ENCODE data around the gene FRMD3.

Gene FRMD3

GRCh38 chr9:83385317-83385716, 152.9 kb downstream of the FRMD3 start:
- no peak overlapping the region for H3K4me3 ChIP-seq (ENCODE audit: low read depth, low read length)
- no peak for TF ChIP-seq CTCF (IDR thresholded peaks at IDR 0.05; ENCODE audit: low read depth, low read length)
- peak; percentile 22 for DNase-seq

GRCh38 chr9:83384214-83384613, 154.0 kb downstream of the FRMD3 start:
- Histone ChIP-seq H3K27me3 (no peaks in the 10 kb centered on the region), H3K9me3 (no peaks in the 10 kb centered on the region; the same call in 1 of the 2 replicates), H3K4me1 (peaks cover 24% of the 10 kb centered on the region), H3K36me3 (peaks cover 1% of the 10 kb centered on the region), H3K4me3 (ENCODE audit: low read depth, low read length) (no peak overlapping the region)
- no peak for TF ChIP-seq CTCF (IDR thresholded peaks at IDR 0.05; ENCODE audit: low read depth, low read length)
- DNase-seq, result peak; percentile 87

More at GRCh38 chr9:83385317-83385716, 152.9 kb downstream of the FRMD3 start:
- no peaks in the 10 kb centered on the region; the same call in 1 of the 2 replicates for H3K9me3 ChIP-seq
- no peaks in the 10 kb centered on the region for H3K27me3 ChIP-seq
- H3K4me1 ChIP-seq, result peaks cover 27% of the 10 kb centered on the region
- H3K36me3 ChIP-seq, result peaks cover 5% of the 10 kb centered on the region; the same call in 1 of the 2 replicates

- H3K4me3 ChIP-seq (ENCODE audit: low read depth, low read length), result no peak overlapping the region
- DNase-seq, result no peak
- no peaks in the 10 kb centered on the region; the same call in none of the 2 replicates for H3K36me3 ChIP-seq
- peaks cover 24% of the 10 kb centered on the region for H3K4me1 ChIP-seq
- no peak for TF ChIP-seq CTCF (IDR thresholded peaks at IDR 0.05; ENCODE audit: low read depth, low read length)
- H3K27me3 ChIP-seq, result no peaks in the 10 kb centered on the region
- H3K9me3 ChIP-seq, result no peaks in the 10 kb centered on the region; the same call in 1 of the 2 replicates
Observed at GRCh38 chr9:83383034-83383433, 155.2 kb downstream of the FRMD3 start.

- no peak for DNase-seq
- Histone ChIP-seq H3K36me3 (no peaks in the 10 kb centered on the region; the same call in none of the 2 replicates), H3K4me1 (peaks cover 24% of the 10 kb centered on the region), H3K4me3 (ENCODE audit: low read depth, low read length) (no peak overlapping the region), H3K27me3 (no peaks in the 10 kb centered on the region), H3K9me3 (no peaks in the 10 kb centered on the region; the same call in 1 of the 2 replicates)
- TF ChIP-seq CTCF (IDR thresholded peaks at IDR 0.05; ENCODE audit: low read depth, low read length), result no peak
Observed at GRCh38 chr9:83382421-83382820, 155.8 kb downstream of the FRMD3 start.

GRCh38 chr9:83379045-83379444, 159.2 kb downstream of the FRMD3 start:
- Histone ChIP-seq H3K27me3 (no peaks in the 10 kb centered on the region), H3K4me1 (peaks cover 12% of the 10 kb centered on the region), H3K9me3 (peaks cover under 1% of the 10 kb centered on the region; the same call in 1 of the 2 replicates), H3K36me3 (no peaks in the 10 kb centered on the region; the same call in none of the 2 replicates), H3K4me3 (ENCODE audit: low read depth, low read length) (no peak overlapping the region)
- no peak for TF ChIP-seq CTCF (IDR thresholded peaks at IDR 0.05; ENCODE audit: low read depth, low read length)
- DNase-seq, result no peak

GRCh38 chr9:83372957-83373356, 165.2 kb downstream of the FRMD3 start:
- no peak for TF ChIP-seq CTCF (IDR thresholded peaks at IDR 0.05; ENCODE audit: low read depth, low read length)
- Histone ChIP-seq H3K36me3 (no peaks in the 10 kb centered on the region; the same call in none of the 2 replicates), H3K4me3 (ENCODE audit: low read depth, low read length) (no peak overlapping the region), H3K27me3 (no peaks in the 10 kb centered on the region), H3K9me3 (peaks cover 2% of the 10 kb centered on the region; the same call in 1 of the 2 replicates), H3K4me1 (no peaks in the 10 kb centered on the region)
- DNase-seq, result no peak

Measured in BE2C (cell line).